ENCODE measurements around the gene CACNA2D2.

DNA sequence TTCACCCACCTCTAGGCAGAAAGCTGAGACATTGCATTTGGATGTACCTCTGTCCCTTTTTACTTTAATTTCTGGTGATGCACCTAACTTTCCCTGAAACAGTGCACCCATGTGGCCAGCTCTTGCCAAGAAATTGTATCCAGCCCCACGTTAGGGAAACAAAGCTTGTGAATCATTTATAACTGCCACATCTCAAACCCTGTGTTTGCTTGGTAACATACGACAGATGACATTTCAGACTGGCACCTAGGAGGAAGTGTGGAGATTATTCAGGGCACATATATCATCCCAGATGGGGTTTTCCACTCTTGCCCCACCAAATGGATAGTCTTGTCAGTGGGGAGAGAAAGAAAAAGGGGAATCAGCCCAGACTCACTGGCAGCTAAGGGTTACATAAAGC, 150.7 kb downstream of the CACNA2D2 start:
- TF ChIP-seq, protein P1, sequence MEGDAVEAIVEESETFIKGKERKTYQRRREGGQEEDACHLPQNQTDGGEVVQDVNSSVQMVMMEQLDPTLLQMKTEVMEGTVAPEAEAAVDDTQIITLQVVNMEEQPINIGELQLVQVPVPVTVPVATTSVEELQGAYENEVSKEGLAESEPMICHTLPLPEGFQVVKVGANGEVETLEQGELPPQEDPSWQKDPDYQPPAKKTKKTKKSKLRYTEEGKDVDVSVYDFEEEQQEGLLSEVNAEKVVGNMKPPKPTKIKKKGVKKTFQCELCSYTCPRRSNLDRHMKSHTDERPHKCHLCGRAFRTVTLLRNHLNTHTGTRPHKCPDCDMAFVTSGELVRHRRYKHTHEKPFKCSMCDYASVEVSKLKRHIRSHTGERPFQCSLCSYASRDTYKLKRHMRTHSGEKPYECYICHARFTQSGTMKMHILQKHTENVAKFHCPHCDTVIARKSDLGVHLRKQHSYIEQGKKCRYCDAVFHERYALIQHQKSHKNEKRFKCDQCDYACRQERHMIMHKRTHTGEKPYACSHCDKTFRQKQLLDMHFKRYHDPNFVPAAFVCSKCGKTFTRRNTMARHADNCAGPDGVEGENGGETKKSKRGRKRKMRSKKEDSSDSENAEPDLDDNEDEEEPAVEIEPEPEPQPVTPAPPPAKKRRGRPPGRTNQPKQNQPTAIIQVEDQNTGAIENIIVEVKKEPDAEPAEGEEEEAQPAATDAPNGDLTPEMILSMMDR (conservative IDR thresholded peaks at IDR 0.05), result no peak
- no peak for TF ChIP-seq EZH2 (IDR thresholded peaks at IDR 0.05; ENCODE audit: low read depth)

Measured in PC-9 (cell line).